KBM-7 (cell line): ENCODE data around the gene CYP3A7.
"Not testable (repeated sequence)": the region's sequence is repeated elsewhere in the genome, so short reads cannot be mapped to it uniquely, and the experiment has no call there.

Source experiments
- DNase-seq: peaks from one replicate; pipeline ENCODE4 v3.0.0-alpha.2; 2015
- in situ Hi-C: fragments of 300-500 bp; cut with MboI; formaldehyde crosslinking; loops from 2 replicates; pipeline ENCODE4 v1.14.3; 2020; ENCODE audit warnings: low sequenced_read_pairs, low pct_unique_long_range_greater_than_20kb, mixed read lengths

The CYP3A7 gene

GRCh38 chr7:99745395-99745794 is 10.4 kb upstream of the CYP3A7 start:
- DNase-seq, in situ Hi-C loops: not testable (repeated sequence)

DNA sequence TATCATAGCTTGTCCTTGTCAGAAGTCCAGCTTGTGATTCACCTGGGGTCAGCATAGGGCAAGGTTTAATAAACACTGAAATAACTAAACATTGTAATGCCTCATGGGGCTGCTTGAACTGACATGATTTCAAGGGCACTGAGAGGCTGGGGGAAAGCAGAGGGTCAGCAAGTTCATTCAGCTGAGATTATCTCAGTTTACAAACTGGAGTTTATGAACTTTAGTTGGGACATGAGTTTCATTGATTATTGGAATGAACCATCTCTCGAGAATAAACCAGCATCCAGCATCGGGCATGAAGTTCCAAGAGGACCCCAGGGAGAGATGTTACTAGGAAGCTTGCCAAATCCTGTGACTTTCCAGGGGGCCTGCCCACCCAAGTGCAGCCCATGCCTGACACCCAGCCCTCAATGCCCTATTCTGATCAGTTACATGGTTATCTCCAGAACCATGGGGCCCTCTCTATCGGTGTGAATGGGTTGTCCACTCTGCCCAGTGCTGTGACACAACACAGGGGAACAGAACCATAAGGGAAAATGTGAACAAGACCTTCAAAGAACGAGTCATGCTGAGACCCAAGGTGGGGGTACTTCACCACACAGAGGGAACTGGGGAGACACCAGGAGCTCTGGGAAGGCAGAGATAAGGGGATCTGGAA is 7.9 kb upstream of the CYP3A7 start:
- in situ Hi-C loops = no loop called here

DNA sequence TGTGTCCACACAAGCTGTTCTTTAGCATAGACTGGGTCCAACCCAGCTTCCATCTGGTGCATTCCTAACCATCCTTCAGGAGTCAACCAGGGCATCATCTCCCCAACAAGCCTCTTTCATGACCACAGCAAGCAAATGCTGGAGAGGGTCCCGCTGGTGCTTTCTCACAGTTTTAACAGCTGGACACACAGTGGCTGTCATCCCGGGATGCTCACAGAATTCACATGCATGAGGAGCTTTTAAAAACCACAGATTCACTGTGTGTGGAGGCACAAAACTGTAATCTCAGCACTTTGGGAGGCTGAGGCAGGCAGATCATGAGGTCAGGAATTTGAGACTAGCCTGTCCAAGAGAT is 6.4 kb upstream of the CYP3A7 start:
- in situ Hi-C loops = no loop called here
- DNase-seq = no peak

More for the DNA sequence above, 7.9 kb upstream of the CYP3A7 start:
- DNase-seq = no peak

DNA sequence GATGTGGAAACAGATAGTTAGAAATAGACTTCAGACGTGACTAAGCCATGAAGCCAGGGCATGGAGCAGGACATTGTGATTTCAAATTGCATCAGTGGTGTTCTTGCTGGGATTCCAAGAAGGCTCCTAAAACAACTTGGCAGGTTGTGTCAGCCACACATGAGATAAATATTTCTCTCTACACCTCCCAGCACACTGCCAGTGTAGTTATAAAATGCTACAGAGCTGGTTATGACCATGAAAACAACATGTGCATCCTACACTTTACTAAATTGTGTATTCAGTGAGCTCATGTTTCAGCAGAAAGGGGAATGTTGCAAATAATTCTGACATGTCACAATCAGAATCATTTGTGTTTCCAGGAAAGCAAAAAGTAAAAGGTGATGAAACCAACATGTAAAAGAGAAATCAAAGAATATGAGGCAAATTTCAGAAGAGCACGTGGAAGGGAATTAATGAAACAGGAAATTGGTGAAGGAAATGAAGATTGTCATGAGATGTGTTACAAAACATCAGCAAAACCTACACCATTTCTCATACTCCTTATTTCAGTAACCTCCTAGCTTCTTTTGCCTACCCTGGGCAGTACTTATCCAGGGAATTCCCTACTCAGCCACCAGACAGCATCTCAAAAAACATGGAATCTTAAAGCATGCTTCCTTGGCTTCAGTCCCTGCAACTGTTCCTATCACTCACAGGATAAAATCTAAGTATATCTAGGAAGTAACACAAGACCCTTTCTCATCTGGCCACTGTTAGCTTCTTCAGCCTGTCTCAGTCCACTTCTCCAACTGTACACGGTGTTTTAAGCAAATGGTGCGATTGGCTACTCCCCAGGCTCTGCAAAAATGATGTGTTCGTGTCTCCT is 5.8 kb upstream of the CYP3A7 start:
- in situ Hi-C loops = no loop called here
- no peak for DNase-seq

- in situ Hi-C loops = no loop called here
- no peak for DNase-seq
Measured at GRCh38 chr7:99739699-99740572, 4.9 kb upstream of the CYP3A7 start.

GRCh38 chr7:99737726-99738125 is 2.7 kb upstream of the CYP3A7 start:
- peak; percentile 27 for DNase-seq
- in situ Hi-C loops = no loop called here

- not testable (repeated sequence) for DNase-seq
Measured at GRCh38 chr7:99736667-99737066, 1.7 kb upstream of the CYP3A7 start.

GRCh38 chr7:99733448-99733847 is 1.5 kb downstream of the CYP3A7 start:
- DNase-seq = peak; percentile 11
- in situ Hi-C loops = no loop called here

More at GRCh38 chr7:99736667-99737066, 1.7 kb upstream of the CYP3A7 start:
- in situ Hi-C loops = not testable (repeated sequence)

- no peak for DNase-seq
- in situ Hi-C loops = no loop called here
Measured at GRCh38 chr7:99733003-99733402, 2.0 kb downstream of the CYP3A7 start.

DNA sequence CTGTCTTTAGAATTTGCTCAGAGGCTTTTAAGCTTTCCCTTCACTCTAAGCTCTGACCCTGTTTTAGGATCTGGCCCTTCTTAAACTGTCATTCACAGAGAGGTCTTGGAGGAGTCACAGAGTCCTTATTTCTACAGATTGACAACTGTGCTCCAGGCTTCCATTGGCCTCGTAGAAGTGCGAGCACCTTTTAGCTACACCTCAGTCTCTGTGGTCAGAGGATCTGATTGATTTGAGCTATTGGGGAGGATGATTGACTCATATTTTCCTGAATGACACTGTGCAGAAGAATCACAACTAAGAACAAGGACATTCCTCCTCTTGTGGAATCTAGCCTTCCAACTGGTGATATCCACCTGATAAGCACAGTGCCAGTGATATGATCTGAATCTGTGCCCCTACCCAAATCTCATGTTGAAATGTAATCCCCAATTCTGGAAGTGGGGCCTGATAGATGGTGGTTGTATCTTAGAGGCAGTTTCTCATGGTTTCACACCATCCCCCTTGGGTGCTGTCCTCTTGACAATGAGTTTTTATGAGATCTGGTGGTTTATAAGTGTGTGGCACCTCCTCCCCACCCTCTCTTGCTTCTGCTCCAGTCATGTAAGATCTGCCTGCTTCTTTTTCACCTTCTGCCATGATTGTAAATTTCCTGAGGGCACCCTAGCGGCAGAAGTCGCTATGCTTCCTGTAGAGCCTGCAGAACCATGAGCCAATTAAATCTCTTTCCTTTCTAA is 3.2 kb downstream of the CYP3A7 start:
- DNase-seq = no peak
- in situ Hi-C loops = no loop called here

DNA sequence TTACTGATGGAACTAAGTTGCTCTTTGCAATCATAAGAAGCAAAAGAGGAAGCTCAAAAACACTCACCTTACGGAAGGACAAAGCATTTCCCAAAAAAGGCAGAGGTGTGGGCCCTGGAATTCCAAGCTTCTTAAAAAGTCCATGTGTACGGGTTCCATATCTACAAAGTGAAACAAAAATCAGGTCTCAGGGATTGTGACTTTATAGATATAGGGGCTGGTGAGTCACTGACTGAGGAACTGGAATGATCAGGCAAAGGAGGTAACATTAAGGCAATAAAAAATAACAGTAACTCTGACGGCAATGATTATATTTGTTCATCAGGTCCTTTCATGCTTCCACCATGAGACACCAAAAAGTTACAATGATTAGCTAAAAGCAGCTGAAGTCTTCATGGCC is 4.0 kb downstream of the CYP3A7 start:
- in situ Hi-C loops = no loop called here

GRCh38 chr7:99730238-99730810 is 4.7 kb downstream of the CYP3A7 start:
- in situ Hi-C loops = no loop called here

More for the DNA sequence above, 4.0 kb downstream of the CYP3A7 start:
- DNase-seq = no peak

DNA sequence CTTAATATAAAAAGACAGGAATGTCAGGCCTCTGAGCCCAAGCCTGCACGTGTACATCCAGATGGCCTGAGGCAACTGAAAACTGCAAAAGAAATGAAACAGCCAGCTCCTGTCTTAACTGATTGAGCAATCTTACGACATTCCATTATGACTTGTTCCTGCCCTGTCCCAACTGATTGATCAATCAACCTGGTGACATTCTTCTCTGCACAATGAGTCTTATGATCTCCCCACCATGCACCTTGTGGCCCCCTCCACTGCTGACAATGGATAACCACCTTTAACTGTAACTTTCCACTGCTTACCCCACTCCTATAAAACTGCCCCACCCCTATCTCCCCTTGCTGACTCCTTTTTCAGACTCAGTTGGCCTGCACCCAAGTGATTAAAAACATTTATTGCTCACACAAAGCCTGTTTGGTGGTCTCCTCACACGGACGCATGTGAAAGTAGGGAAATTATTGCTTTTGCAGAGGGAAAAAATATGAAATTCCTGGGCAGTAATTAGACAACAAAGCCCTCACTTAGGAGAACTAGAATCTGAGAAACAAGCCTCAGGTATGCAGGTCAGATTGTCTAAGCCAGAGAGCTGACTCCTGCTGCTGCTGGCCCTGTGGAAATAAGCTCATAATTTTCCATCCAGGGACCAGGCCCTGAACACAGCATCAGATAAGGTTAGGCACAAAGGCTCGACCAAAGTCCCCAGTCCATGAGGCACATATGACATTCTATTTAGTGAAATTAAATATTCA is 5.3 kb downstream of the CYP3A7 start:
- DNase-seq = no peak
- in situ Hi-C loops = no loop called here

More at GRCh38 chr7:99730238-99730810, 4.7 kb downstream of the CYP3A7 start:
- DNase-seq = no peak

GRCh38 chr7:99728615-99729014 is 6.4 kb downstream of the CYP3A7 start:
- no peak for DNase-seq
- in situ Hi-C loops = no loop called here

GRCh38 chr7:99723201-99723600 is 11.8 kb downstream of the CYP3A7 start:
- in situ Hi-C loops, DNase-seq: not testable (repeated sequence)

DNA sequence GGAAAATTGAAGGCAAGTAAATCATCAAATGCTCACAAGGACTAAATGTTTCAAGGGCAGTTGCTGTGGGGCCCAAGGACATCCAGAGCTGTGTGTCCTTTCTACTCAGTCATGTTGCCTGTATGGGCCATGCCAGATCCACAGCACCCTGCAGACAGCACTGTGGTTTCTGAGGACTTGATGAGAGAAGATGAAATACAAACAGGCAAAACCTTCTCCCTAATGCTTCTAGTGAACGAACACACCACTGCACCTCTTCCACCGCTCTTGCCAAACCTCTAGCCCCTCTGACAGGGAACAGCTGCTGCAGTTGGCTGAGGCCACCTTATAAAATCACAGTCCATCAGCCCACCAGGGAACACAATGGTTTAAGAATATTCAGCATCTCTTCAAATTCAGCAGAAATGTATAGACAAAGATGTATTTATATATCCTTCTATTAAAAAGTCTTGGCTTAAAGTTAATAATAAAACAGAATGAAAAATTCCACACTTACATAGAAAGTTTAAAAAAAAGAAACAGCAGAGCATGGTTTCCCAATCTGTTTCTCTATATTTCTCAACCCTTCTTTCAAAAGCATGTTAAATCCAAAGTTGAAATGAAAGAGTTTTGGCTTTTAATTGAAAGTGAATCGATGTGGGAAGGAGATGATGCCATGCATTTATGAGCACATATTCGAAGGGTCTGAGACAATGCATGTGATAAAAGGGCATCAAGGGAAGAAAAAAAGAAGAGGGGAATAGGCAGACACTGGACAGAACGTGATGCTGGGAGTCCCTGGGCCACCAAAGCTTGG is 14.0 kb downstream of the CYP3A7 start:
- no peak for DNase-seq
- in situ Hi-C loops = no loop called here
